Esophagus muscularis mucosa (tissue), 4 donors: Measurements from ENCODE around the gene CTBS. TPM values are rescaled to one million over a fixed set of nuclear protein-coding genes. Genes with fewer than 3 reads are reported as not detected.
"Not testable (repeated sequence)": the region's sequence is repeated elsewhere in the genome, so short reads cannot be mapped to it uniquely, and the experiment has no call there.

Experiments
- DNase-seq: peaks from one replicate; pipeline ENCODE4 v3.0.0-alpha.2; 2017; ENCODE audit errors: extremely low spot score
- H3K27ac ChIP-seq, 4 donors: fragments of 200-600 bp; sonication (generic); replicated peaks in 1 of 4; 1 replicate in 3 of 4; 2 replicates in 1 of 4; pipeline ENCODE4 v1.5.1; 2016 to 2019; ENCODE audit warnings: mild to moderate bottlenecking in 1 of 4
- H3K27me3 ChIP-seq, 4 donors: fragments of 200-600 bp; sonication (generic); one replicate each; pipeline versions ENCODE4 v1.5.1 to v1.6.0; 2016 to 2019
- H3K36me3 ChIP-seq, 4 donors: fragments of 200-600 bp; sonication (generic); one replicate each; pipeline ENCODE4 v1.5.1; 2016 to 2019
- H3K4me1 ChIP-seq, 4 donors: fragments of 200-600 bp; sonication (generic); one replicate each; pipeline ENCODE4 v1.5.1; 2016 to 2019
- H3K4me3 ChIP-seq, 4 donors: fragments of 200-600 bp; sonication (generic); 1 replicate in 2 of 4; 2 replicates in 2 of 4; pipeline ENCODE4 v1.5.1; 2016 to 2019; ENCODE audit warnings: mild to moderate bottlenecking in 4 of 4, moderate library complexity in 1 of 4
- H3K9me3 ChIP-seq, 4 donors: fragments of 200-600 bp; sonication (generic); 1 replicate in 3 of 4; 2 replicates in 1 of 4; pipeline ENCODE4 v1.5.1; 2016 to 2019
- EP300 ChIP-seq: sonication (generic); formaldehyde crosslinking; IDR thresholded peaks from one replicate; pipeline ENCODE4 v1.6.1; 2017; ENCODE audit warnings: antibody characterized with exemption
- POLR2A ChIP-seq: fragments of 450-650 bp; IDR thresholded peaks from one replicate; pipeline ENCODE4 v1.6.1; 2017; ENCODE audit warnings: antibody characterized with exemption, moderate library complexity, mild to moderate bottlenecking, low read depth
- POLR2AphosphoS5 ChIP-seq, 2 donors: sonication (generic); formaldehyde crosslinking; IDR thresholded peaks; one replicate each; pipeline ENCODE4 v1.6.1; 2017; ENCODE audit warnings: antibody characterized with exemption in 2 of 2
- WGBS: methylation state at CpG from one replicate; pipeline ENCODE4 v1.1.5; 2018; 5-methylcytosine and 5-hydroxymethylcytosine counted together
- intact Hi-C: fragments of 100-400 bp; cut with DNase I; formaldehyde crosslinking; loops from one replicate; pipeline ENCODE4 v1.15.1; 2023
- total RNA-seq, 4 donors: library from RNA; depleted of rRNA; stranded (reverse); fragments of >200 nt; gene quantifications; one replicate each; pipeline versions ENCODE4 v1.1.0 to v1.2.1, GENCODE V29; 2016
- TF ChIP-seq, protein P1 (sequence below), 3 experiments: fragments of 200-600 bp in 2 of 3; fragments of 450-650 bp in 1 of 3; sonication (generic) in 2 of 3; IDR thresholded peaks; one replicate each; pipeline ENCODE4 v1.5.1; 2017 to 2019; ENCODE audit warnings: antibody characterized with exemption in 3 of 3, mild to moderate bottlenecking in 2 of 3, moderate library complexity in 1 of 3

The CTBS gene
- total RNA-seq, 4 donors from 2014 or later, result 7.1 to 8.9 (median 8.5) TPM

DNA sequence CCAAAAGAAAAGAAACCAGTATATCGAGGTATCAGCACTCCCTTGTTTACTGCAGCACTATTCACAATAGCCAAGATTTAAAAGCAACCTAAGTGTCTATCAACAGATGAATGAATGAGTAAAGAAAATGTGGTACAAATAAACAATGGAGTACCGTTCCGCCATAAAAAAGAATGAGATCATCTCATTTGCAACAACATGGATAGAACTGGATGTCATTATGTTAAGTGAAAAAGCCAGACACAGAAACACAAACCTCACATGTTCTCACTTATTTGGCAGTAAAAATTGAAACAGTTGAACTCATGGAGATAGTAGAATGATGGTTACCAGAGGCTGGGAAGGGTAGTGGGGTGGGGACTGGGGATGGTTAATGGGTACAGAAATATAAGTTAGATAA, 63.6 kb downstream of the CTBS start:
- intact Hi-C loops, result no loop called here
- Histone ChIP-seq H3K27me3 (no peaks in the 10 kb centered on the region), H3K4me3 (no peak overlapping the region), H3K9me3 (peaks cover 0 to 7% (median 0%) of the 10 kb centered on the region in 4 donors), H3K4me1 (peaks cover 6 to 14% (median 8%) of the 10 kb centered on the region in 4 donors), H3K36me3 (no peaks in the 10 kb centered on the region), H3K27ac (no peak overlapping the region)
- no peak for DNase-seq
- no peak for TF ChIP-seq POLR2AphosphoS5 (IDR thresholded peaks at IDR 0.05)
- TF ChIP-seq POLR2A, result no peak
- TF ChIP-seq, protein P1, sequence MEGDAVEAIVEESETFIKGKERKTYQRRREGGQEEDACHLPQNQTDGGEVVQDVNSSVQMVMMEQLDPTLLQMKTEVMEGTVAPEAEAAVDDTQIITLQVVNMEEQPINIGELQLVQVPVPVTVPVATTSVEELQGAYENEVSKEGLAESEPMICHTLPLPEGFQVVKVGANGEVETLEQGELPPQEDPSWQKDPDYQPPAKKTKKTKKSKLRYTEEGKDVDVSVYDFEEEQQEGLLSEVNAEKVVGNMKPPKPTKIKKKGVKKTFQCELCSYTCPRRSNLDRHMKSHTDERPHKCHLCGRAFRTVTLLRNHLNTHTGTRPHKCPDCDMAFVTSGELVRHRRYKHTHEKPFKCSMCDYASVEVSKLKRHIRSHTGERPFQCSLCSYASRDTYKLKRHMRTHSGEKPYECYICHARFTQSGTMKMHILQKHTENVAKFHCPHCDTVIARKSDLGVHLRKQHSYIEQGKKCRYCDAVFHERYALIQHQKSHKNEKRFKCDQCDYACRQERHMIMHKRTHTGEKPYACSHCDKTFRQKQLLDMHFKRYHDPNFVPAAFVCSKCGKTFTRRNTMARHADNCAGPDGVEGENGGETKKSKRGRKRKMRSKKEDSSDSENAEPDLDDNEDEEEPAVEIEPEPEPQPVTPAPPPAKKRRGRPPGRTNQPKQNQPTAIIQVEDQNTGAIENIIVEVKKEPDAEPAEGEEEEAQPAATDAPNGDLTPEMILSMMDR (IDR thresholded peaks at IDR 0.05), result no peak
- TF ChIP-seq EP300, result no peak
- 85% methylated on average over 3 of the region's 3 CpGs for WGBS

DNA sequence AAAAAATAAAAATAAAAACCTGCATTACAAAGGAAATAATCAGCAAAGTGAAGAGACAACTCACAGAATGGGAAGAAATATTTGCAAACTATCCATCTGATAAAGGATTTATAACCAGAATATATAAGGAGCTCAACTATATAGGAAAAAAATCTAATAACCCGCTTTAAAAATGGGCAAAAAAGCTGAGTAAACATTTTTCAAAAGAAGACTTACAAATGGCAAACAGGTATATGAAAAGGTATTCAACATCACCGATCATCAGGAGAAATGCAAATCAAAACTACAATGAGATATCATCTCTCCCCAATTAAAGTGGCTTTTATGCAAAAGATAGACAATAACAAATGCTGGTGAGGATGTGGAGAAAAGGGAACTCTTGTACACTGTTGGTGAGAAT, 64.1 kb downstream of the CTBS start:
- no peak overlapping the region for H3K27ac ChIP-seq
- no peak for TF ChIP-seq EP300
- TF ChIP-seq POLR2AphosphoS5 (IDR thresholded peaks at IDR 0.05), result no peak
- no peak for TF ChIP-seq POLR2A
- TF ChIP-seq, protein P1 (IDR thresholded peaks at IDR 0.05), result no peak
- H3K4me3 ChIP-seq, result no peak overlapping the region
- H3K4me1 ChIP-seq, result peaks cover 6 to 14% (median 8%) of the 10 kb centered on the region in 4 donors
- H3K27me3 ChIP-seq, result no peaks in the 10 kb centered on the region
- no peaks in the 10 kb centered on the region for H3K36me3 ChIP-seq
- intact Hi-C loops, result no loop called here
- 72% methylated on average over 2 of the region's 2 CpGs for WGBS
- DNase-seq, result no peak
- H3K9me3 ChIP-seq, result peaks cover 0 to 7% (median 0%) of the 10 kb centered on the region in 4 donors

DNA sequence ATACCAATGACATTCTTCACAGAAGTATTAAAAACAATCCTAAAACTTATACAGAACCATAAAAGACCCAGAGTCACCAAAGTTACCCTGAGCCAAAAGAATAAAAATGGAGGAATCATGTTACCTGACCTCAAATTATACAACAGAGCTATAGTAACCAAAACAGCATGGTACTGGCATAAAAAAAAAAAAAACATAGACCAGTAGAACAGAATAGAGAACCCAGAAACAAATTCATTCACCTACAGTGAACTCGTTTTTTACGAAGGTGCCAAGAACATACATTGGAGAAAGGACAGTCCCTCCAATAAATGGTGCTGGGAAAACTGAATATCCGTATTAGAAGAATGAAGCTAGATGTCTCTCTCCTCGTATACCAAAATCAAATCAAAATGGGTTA, 65.2 kb downstream of the CTBS start:
- intact Hi-C loops, result loop anchor here (5.0 kb wide), 1 partner anchor 63 kb away; the partner anchor contains the start of gene CTBS
- no peak for DNase-seq
- Histone ChIP-seq H3K27me3 (no peaks in the 10 kb centered on the region), H3K4me1 (peaks cover 12 to 23% (median 15%) of the 10 kb centered on the region in 4 donors), H3K4me3 (no peak overlapping the region), H3K36me3 (no peaks in the 10 kb centered on the region), H3K27ac (no peak overlapping the region), H3K9me3 (peaks cover 0 to 7% (median 0%) of the 10 kb centered on the region in 4 donors)
- WGBS, result 97% methylated on average over 4 of the region's 4 CpGs
- TF ChIP-seq POLR2A (no peak), EP300 (no peak), POLR2AphosphoS5 (IDR thresholded peaks at IDR 0.05) (no peak)
- TF ChIP-seq, protein P1 (IDR thresholded peaks at IDR 0.05), result no peak

DNA sequence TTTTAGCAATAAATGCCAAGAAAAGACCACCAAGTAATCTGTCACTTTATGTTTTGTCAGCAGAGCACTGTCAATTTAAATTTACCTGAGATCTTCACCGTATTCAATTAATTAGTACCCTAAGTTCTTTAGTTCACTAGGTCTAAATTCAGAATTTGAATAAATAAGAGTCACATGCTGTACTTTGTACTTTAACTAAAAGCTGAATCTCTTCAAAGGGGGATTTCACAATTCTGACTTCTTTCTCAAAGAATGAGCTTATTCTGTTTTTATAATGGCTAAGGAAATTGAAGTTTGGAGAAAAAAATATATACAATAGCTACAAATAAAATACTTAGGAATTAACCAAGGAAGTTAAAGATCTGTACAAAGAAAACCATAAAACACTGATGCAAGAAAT, 65.7 kb downstream of the CTBS start:
- DNase-seq, result no peak
- H3K4me3 ChIP-seq, result no peak overlapping the region
- H3K27ac ChIP-seq, result no peak overlapping the region
- WGBS, result 100% methylated on average over 1 of the region's 1 CpG
- peaks cover 16 to 28% (median 20%) of the 10 kb centered on the region in 4 donors for H3K4me1 ChIP-seq
- H3K36me3 ChIP-seq, result no peaks in the 10 kb centered on the region
- H3K27me3 ChIP-seq, result no peaks in the 10 kb centered on the region
- intact Hi-C loops, result loop anchor here (5.0 kb wide), 1 partner anchor 64 kb away; the partner anchor contains the start of gene CTBS
- H3K9me3 ChIP-seq, result peaks cover 0 to 7% (median 0%) of the 10 kb centered on the region in 4 donors
- TF ChIP-seq POLR2AphosphoS5 (IDR thresholded peaks at IDR 0.05) (no peak), EP300 (no peak)
- TF ChIP-seq, protein P1 (IDR thresholded peaks at IDR 0.05), result no peak

DNA sequence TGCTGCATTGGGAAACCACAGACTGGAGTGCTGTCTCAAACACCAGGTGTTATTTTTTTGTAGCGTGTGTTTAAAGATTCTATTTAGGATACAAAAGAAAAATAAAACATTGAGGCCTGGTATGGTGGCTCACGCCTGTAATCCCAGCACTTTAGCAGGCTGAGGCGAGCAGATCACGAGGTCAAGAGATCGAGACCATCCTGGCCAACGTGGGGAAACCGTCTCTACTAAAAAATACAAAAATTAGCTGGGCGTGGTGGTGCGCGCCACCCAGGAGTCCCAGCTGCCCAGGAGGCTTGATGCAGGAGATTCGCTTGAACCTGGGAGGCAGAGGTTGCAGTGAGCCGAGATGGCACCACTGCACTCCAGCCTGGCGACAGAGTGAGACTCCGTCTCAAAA, 66.4 kb downstream of the CTBS start:
- intact Hi-C loops, result loop anchor here (2.0 to 5.0 kb wide), 2 partner anchors 64 to 95 kb away; partner anchors contain the start of gene CTBS
- WGBS, result 95% methylated on average over 14 of the region's 14 CpGs
- H3K4me3 ChIP-seq, DNase-seq, H3K27me3 ChIP-seq, H3K27ac ChIP-seq, H3K9me3 ChIP-seq, H3K36me3 ChIP-seq: not testable (repeated sequence)
- H3K4me1 ChIP-seq, result peaks cover 22 to 34% (median 26%) of the 10 kb centered on the region in 4 donors
